NCI-H2081 treated with DMSO at 0.1 percent for 48 hours (cell line): ENCODE results near the gene SHISAL1.

Source experiments
- DNase-seq: peaks from one replicate; lab custom pipeline; 2025; lab: John Stamatoyannopoulos, UW

Gene SHISAL1

GRCh38 chr22:44342347-44342956, 29.7 kb upstream of the SHISAL1 start:
- DNase-seq: no peak

GRCh38 chr22:44341431-44342346, 28.9 kb upstream of the SHISAL1 start:
- no peak for DNase-seq

DNA sequence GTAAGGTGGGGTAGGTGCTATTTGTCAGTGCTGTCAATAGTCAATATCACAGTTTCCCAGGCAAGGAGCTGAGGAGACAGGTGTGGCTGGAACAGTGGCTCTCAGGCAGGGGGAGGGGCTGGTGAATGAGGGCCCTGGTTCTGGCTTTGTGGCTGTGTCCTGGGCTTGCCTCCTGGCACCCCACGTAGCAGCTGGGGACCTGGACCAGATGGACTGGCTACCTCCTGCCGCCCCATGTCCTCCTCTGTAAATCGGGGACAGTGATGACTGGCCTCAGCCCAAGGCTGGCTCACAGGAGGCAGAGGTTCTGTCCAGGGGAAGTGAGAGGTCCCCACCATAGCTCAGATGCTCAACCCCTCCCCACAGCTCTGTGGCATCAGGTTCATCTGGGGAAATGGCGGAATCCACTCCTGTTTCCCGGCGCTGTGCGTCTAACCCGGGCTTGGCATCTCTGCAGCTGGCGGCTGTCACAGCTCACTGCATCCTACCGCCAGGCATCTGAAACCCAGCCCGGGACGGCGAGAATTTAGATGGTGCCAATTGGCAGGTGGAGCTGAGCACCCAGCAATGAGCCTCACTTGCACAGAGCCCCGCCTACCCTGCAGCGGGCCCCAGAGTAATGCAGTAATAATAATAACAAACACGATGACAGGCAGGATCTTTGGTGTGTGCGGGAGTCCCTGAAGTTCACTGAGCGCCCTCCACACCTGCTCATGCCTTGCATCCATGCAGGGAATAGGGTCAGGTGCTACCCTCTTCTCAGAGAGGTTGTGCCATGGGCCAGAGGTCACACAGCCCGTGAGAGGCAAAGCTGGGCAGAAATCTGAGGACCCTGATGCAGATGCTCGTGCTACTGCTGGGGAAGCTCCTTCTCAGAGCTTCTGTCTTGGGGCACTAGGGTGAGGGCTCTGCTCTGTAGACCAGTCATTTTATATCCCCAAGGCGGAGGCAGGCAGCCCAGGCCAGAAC, 27.8 kb upstream of the SHISAL1 start:
- no peak for DNase-seq

DNA sequence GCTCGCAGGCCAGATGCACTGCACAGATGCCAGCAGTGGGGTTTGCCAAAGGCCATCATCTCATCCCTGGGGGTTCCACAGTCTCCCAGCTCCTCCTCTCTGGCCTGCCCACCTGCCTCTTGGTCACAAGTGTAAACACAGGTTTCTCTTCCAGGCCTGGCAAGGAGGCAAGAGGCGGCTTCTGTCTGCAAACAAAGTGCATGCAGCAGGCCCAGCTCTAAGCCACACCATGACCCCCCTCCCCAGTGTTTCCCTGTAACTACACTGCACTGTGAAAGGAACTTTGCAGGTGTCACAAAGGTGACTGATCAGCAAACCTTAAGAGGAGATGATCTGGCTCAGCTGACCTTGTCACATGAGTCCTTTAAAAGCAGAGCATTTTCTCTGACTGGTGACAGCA, 26.2 kb upstream of the SHISAL1 start:
- DNase-seq: no peak

- DNase-seq: no peak
Measured at GRCh38 chr22:44338177-44338810, 25.5 kb upstream of the SHISAL1 start.

DNA sequence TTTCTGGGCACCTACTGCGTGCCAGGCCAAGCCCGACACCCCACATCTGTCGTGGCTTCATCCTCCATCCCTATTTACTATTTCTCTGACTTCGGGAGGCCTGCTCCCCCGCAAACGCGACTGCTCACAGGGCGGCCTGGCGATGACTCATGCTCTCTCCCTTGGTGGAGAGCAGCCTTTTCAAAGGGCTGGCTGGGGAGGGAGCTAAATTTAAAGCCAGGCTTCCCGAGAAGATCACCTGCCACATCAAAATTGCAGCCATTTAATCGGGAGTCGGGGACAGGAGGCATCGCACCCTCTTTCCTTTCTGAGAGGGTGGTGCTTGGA, 24.9 kb upstream of the SHISAL1 start:
- no peak for DNase-seq

- no peak for DNase-seq
Measured at GRCh38 chr22:44336962-44337677, 24.4 kb upstream of the SHISAL1 start.

GRCh38 chr22:44335903-44336803, 23.4 kb upstream of the SHISAL1 start:
- no peak for DNase-seq

- DNase-seq: no peak
Measured at GRCh38 chr22:44335066-44335839, 22.5 kb upstream of the SHISAL1 start.

GRCh38 chr22:44333847-44334635, 21.3 kb upstream of the SHISAL1 start:
- no peak for DNase-seq

- no peak for DNase-seq
Measured at GRCh38 chr22:44332946-44333345, 20.2 kb upstream of the SHISAL1 start.

- DNase-seq: no peak
Measured at GRCh38 chr22:44331881-44332714, 19.3 kb upstream of the SHISAL1 start.

DNA sequence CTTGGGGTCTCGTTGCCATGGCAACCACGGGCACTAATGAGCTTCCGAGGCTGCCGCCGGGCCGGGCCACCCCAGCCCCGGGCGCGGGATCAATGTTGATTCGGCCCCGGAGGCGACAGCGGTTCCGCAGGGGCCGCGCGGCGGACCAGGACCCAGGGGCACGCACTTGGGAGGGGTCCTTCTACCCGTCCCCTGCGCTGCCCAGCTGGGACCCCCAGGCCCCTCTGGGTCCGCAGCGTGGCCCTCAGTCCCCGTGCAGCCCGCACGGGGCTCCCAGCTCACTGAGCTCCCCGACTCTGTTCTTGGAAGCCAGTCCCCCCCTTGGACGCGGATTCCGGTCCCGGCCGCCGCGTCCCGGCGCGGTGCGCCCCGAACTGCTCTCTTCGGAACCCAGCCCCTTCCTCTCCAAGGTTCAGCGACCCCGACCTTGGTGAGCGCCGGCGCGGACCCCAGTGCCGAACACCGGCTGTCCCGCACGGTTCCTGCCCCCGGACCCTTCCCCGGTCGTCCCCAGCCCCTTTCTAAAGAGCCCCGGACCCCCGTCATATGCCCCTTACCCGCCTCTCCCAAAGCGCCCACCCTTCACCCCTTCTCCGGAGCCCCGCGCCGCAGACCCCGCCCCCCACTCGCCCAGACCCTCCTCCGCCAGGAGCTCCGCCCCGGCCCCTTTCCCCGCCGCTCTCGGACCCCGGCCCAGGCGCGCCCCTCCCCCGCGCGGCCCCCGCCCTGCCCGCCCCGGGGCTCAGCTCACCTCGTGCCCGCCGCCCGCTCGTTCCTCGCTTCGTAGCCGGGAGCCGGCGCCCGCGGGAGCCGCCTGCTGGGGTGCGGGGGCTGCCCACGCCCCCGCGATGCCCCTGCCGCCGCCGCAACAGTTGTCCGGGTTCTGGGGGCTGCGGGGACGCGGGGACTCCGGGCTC, 18.3 kb upstream of the SHISAL1 start:
- no peak for DNase-seq

- no peak for DNase-seq
Measured at GRCh38 chr22:44330188-44330743, 17.5 kb upstream of the SHISAL1 start.

DNA sequence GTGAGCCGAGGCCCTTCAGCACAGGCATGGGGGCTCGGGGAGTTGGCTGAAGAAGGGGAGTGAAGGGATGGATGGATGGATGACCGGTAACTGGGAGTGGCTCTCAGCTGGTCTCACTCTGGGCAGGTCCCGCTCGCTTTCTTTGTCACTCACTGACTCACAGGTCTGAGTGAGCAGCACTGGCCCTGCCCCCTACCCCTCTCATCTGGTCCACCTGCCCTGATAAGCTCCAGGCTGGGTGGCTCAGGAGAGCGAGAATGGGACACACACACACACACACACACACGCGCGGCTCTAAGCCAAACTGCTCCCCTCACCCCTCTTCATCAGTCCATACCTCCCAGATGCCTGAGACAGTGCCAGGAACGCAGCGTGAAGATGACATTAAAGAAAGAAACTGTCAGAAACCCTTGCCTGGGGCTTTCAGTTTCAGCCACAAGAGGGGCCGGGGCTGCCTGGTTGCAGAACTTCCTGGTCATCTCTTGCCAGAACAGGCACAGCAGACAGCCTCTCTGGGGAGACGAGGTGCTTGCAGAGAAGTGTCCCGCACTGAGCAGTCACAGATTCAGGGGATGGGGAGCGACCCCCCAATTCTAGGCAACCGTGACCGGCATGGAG, 16.5 kb upstream of the SHISAL1 start:
- no peak for DNase-seq

GRCh38 chr22:44328762-44329161, 16.0 kb upstream of the SHISAL1 start:
- DNase-seq: no peak
